ENCODE results near the gene CCNB2. TPM values are rescaled to one million over a fixed set of nuclear protein-coding genes. Genes with fewer than 3 reads are reported as not detected.

The CCNB2 gene
- total and polyA plus RNA-seq, 2 of the 8 experiments (the other 6 are each of a cell fraction or from before 2014, with no cell fraction given): 70.7 to 92.1 TPM

- Histone ChIP-seq H3K9ac (replicated peaks in 1 of 4; ENCODE audit: extremely low read depth in 1 of 4, low read depth in 3 of 4, low read length in 3 of 4) (no peak overlapping the region), H3K4me1 (replicated peaks in 1 of 4; ENCODE audit: control insufficient read depth in 3 of 4, insufficient read depth in 4 of 4, low read length in 3 of 4) (no peaks in the 10 kb centered on the region), H2BK20ac (ENCODE audit: low read length) (no peak overlapping the region), H3K56ac (replicated peaks; ENCODE audit: insufficient read length, low read depth, low read length) (no peak overlapping the region), H3K14ac (ENCODE audit: insufficient read length) (no peak overlapping the region), H4K8ac (ENCODE audit: extremely low read depth, insufficient read depth, low read length) (no peak overlapping the region), H4K20me1 (replicated peaks in 1 of 2; ENCODE audit: control insufficient read depth in 1 of 2, insufficient read depth in 2 of 2, low read length in 2 of 2) (no peaks in the 10 kb centered on the region), H2AK5ac (ENCODE audit: low read depth, low read length) (no peak overlapping the region), H3K23me2 (ENCODE audit: low read depth, low read length) (no peaks in the 10 kb centered on the region; the same call in 1 of the 2 replicates), H3K79me2 (ENCODE audit: control insufficient read depth in 1 of 2, insufficient read depth in 2 of 2, low read length in 2 of 2) (no peaks in the 10 kb centered on the region; a peak in 1 of 4 replicates), H2BK12ac (ENCODE audit: low read depth, low read length) (no peak overlapping the region), H2BK15ac (ENCODE audit: low read length) (no peak overlapping the region), H3K4me3 (ENCODE audit: extremely low read depth in 1 of 4, insufficient read depth in 2 of 4, low read depth in 3 of 4, low read length in 4 of 4) (no peak overlapping the region), H4K5ac (ENCODE audit: insufficient read length, low read depth, low read length) (no peak overlapping the region), H3K27me3 (replicated peaks in 1 of 4; ENCODE audit: control insufficient read depth in 3 of 4, extremely low read depth in 1 of 4, insufficient read depth in 3 of 4, low read length in 3 of 4) (no peaks in the 10 kb centered on the region), H3K9me3 (ENCODE audit: insufficient read depth in 2 of 2, low read depth in 1 of 2, low read length in 1 of 2) (no peaks in the 10 kb centered on the region), H2AFZ (ENCODE audit: low read length) (no peak overlapping the region), H3K36me3 (ENCODE audit: control insufficient read depth in 2 of 4, insufficient read depth in 4 of 4, low read length in 3 of 4) (peaks cover 20 to 78% (median 64%) of the 10 kb centered on the region in 4 experiments), H4K91ac (replicated peaks; ENCODE audit: insufficient read length, low read length) (no peak overlapping the region), H3K4me2 (ENCODE audit: insufficient read depth in 1 of 2, low read depth in 2 of 2, low read length in 2 of 2) (no peak overlapping the region), H3K27ac (ENCODE audit: low read depth, low read length) (no peak overlapping the region), H3K18ac (ENCODE audit: extremely low read depth, low read length) (no peak overlapping the region), H2BK120ac (replicated peaks; ENCODE audit: low read depth, low read length) (no peak overlapping the region), H2BK5ac (ENCODE audit: low read depth, low read length) (no peak overlapping the region), H3K4ac (replicated peaks; ENCODE audit: insufficient read length, low read depth, low read length) (no peak overlapping the region), H3K23ac (ENCODE audit: insufficient read length) (no peak overlapping the region), H3K79me1 (ENCODE audit: low read depth, low read length) (no peaks in the 10 kb centered on the region)
- TF ChIP-seq SIX5 (IDR thresholded peaks at IDR 0.05; ENCODE audit: low read depth, low read length) (no peak), ASH2L (IDR thresholded peaks at IDR 0.05; ENCODE audit: low read length) (no peak), ZNF274 (IDR thresholded peaks at IDR 0.05; ENCODE audit: borderline replicate concordance, extremely low read depth, low read length) (no peak), MAFK (IDR thresholded peaks at IDR 0.05; ENCODE audit: low read depth, low read length) (no peak), GABPA (IDR thresholded peaks at IDR 0.05; ENCODE audit: borderline replicate concordance, insufficient read depth, low read length) (no peak), KDM1A (IDR thresholded peaks at IDR 0.05; ENCODE audit: borderline replicate concordance, low read length) (no peak), BACH1 (IDR thresholded peaks at IDR 0.05; ENCODE audit: low read length) (no peak), RXRA (IDR thresholded peaks at IDR 0.05; ENCODE audit: insufficient read depth, low read depth, low read length) (no peak), JUND (IDR thresholded peaks at IDR 0.05; ENCODE audit: low read length) (no peak), YY1 (IDR thresholded peaks at IDR 0.05; ENCODE audit: low read depth, low read length) (no peak), BRCA1 (IDR thresholded peaks at IDR 0.05; ENCODE audit: low read depth, low read length) (no peak)
- 90% methylated on average over 2 of the region's 2 CpGs; no CpG with 5 or more reads in 1 of the 2 experiments for WGBS, 2 experiments (ENCODE audit: extremely low coverage in 1 of 2, insufficient coverage in 1 of 2, insufficient read length in 1 of 2, insufficient replicate concordance in 2 of 2, low coverage in 1 of 2, low lambda C conversion rate in 2 of 2, missing lambda C conversion rate in 1 of 2)
- no peak for DNase-seq (ENCODE audit: low read depth in 1 of 2, low spot score in 2 of 2)
- FAIRE-seq: no peak
- POLR2A ChIA-PET (ENCODE audit: partially characterized antibody): no interaction called here
- CTCF ChIA-PET (ENCODE audit: partially characterized antibody): interaction anchor here (1.4 kb wide), 1 partner anchor 9 kb away, joined by 4 read pairs; no protein-coding TSS in a partner anchor
Measured at GRCh38 chr15:59115047-59115446, 10.1 kb downstream of the CCNB2 start.
